Peyer's patch (tissue), 4 donors: ENCODE results near the gene SCGB3A1.

Experiments
- CTCF ChIP-seq, 6 experiments: fragments of 450-650 bp in 4 of 6; fragments of 200-600 bp in 2 of 6; sonication (generic) in 1 of 6; IDR thresholded peaks; one replicate each; pipeline ENCODE4 v1.5.1; 2017 to 2019; ENCODE audit warnings: antibody characterized with exemption in 6 of 6, mild to moderate bottlenecking in 3 of 6, moderate library complexity in 1 of 6
- POLR2A ChIP-seq, 2 donors: fragments of 450-650 bp; IDR thresholded peaks; one replicate each; pipeline ENCODE4 v1.5.1; 2017; ENCODE audit warnings: antibody characterized with exemption in 2 of 2, mild to moderate bottlenecking in 2 of 2, moderate library complexity in 2 of 2

DNA sequence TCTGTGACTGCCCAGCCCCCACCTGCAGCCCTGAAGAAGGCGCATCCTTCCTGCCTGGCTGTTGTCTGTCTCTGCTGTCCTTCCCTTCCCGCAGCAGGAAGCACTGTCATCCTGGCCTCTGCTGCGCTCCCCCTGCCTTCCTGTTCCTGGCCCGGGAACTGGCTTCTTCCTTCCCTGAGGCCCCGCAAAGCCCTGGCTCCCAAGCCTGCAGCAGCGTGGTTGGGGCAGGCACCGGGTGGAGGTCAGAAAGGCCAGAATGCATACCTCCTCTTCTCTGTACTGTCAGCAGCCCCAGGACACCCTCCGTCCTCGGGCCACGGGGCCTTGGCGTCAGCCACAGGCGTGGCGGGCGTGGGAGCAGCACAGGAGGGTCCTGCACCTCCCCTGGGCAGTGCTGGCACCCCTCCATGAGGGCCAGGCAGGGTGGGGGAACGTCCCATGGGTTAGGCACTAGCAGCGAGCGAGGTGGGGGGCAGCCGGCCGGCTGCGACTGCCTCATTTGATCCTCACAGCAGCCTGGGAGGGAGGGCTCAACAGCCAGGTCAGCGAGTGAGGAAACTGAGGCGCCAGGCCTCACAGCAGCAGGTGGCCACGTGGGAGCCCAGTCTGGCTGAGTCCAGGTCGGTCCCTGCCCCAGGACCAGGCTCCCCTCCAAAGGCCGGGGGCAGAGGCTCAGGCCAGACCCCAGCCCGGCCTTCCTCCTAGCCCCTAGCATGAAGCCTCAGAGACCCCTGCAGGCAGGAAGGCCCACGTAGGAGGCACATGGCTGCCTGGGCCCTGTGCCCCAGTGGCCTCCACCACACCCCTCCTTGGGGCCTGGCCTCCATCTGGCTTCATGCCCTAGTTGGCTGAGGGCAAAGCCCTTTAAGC lies 48.7 kb upstream of the SCGB3A1 start:
- TF ChIP-seq CTCF (IDR thresholded peaks at IDR 0.05) (no peak), POLR2A (IDR thresholded peaks at IDR 0.05) (no peak)
